ENCODE results near the gene DHRSX. TPM values are rescaled to one million over a fixed set of nuclear protein-coding genes. Genes with fewer than 3 reads are reported as not detected.
"Not testable (repeated sequence)": the region's sequence is repeated elsewhere in the genome, so short reads cannot be mapped to it uniquely, and the experiment has no call there.

Gene DHRSX
- total RNA-seq, 1 experiment from 2014 or later, result 21.5 TPM

DNA sequence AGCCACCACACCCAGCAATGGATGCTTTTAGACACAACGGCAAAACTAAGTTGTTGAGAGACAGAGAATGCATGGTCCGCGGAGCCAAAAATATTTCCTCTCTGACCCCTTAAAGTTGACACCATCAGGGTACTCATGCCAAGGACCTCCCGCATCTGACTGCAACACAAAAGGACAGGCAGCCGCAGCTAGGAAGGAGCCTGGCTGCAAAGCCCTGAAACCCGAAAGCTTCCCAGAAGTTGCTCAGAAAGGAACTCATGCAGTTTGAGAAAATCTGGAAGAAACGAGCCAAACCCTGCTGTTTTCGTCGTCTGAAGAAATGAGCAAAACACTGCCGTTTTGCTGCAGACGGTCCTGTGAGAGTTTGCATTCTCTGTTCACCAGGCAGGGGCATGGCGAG, 16.5 kb downstream of the DHRSX start:
- no peaks in the 10 kb centered on the region for H3K27me3 Mint-ChIP-seq (ENCODE audit: unreplicated experiment)
- peaks cover 15% of the 10 kb centered on the region for H3K36me3 Mint-ChIP-seq (ENCODE audit: insufficient read depth, unreplicated experiment)
- CTCF ChIA-PET, result no interaction called here
- no peak overlapping the region for H3K4me3 Mint-ChIP-seq (ENCODE audit: low read depth, unreplicated experiment)
- intact Hi-C loops (cut with micrococcal nuclease; ENCODE audit: unreplicated experiment), result no loop called here
- H3K9me3 Mint-ChIP-seq (ENCODE audit: low read depth, unreplicated experiment), result no peaks in the 10 kb centered on the region
- BruUV-seq (replicated peaks), result no TSS peak
- H3K27ac Mint-ChIP-seq (ENCODE audit: unreplicated experiment), result no peak overlapping the region
- H3K4me1 Mint-ChIP-seq (ENCODE audit: low read depth, unreplicated experiment), result no peaks in the 10 kb centered on the region
- TF ChIP-seq, protein P1, sequence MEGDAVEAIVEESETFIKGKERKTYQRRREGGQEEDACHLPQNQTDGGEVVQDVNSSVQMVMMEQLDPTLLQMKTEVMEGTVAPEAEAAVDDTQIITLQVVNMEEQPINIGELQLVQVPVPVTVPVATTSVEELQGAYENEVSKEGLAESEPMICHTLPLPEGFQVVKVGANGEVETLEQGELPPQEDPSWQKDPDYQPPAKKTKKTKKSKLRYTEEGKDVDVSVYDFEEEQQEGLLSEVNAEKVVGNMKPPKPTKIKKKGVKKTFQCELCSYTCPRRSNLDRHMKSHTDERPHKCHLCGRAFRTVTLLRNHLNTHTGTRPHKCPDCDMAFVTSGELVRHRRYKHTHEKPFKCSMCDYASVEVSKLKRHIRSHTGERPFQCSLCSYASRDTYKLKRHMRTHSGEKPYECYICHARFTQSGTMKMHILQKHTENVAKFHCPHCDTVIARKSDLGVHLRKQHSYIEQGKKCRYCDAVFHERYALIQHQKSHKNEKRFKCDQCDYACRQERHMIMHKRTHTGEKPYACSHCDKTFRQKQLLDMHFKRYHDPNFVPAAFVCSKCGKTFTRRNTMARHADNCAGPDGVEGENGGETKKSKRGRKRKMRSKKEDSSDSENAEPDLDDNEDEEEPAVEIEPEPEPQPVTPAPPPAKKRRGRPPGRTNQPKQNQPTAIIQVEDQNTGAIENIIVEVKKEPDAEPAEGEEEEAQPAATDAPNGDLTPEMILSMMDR (IDR thresholded peaks at IDR 0.05; ENCODE audit: unreplicated experiment), result no peak
- DNase-seq, result no peak

DNA sequence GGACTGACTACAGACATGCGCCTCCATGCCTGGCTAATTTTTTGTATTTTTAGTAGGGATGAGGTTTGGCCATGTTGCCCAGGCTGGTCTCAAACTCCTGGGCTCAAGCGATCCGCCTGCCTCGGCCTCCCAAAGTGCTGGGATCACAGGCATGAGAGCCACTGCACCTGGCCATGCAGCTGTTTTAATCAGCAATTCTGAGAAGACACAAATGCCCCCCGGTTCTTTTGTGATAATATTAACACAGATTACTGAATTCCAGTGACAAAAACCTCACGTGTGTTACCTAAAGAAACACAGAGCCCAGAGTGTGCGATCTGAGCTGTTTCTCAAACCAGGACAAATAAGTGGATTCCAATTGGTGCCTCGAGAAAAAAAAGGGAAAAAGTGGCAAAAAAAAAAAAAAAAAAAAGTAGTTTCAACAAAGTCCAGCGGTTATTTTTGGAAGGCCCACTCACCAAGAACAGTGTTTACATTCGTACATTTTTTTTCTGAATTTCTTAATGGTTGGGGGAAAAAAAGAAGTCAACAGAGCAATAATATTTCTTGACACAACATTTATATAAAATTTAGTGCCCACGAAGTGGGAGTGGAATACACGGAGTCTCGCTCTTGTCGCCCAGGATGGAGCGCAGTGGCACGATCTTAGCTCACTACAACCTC, 17.2 kb downstream of the DHRSX start:
- H3K27ac Mint-ChIP-seq (ENCODE audit: unreplicated experiment), result no peak overlapping the region
- no peak for DNase-seq
- peaks cover 14% of the 10 kb centered on the region for H3K36me3 Mint-ChIP-seq (ENCODE audit: insufficient read depth, unreplicated experiment)
- TF ChIP-seq, protein P1 (IDR thresholded peaks at IDR 0.05; ENCODE audit: unreplicated experiment), result no peak
- CTCF ChIA-PET, result no interaction called here
- intact Hi-C loops (cut with micrococcal nuclease; ENCODE audit: unreplicated experiment), result no loop called here
- H3K4me3 Mint-ChIP-seq (ENCODE audit: low read depth, unreplicated experiment), result no peak overlapping the region
- no TSS peak for BruUV-seq (replicated peaks)
- no peaks in the 10 kb centered on the region for H3K9me3 Mint-ChIP-seq (ENCODE audit: low read depth, unreplicated experiment)
- H3K27me3 Mint-ChIP-seq (ENCODE audit: unreplicated experiment), result no peaks in the 10 kb centered on the region
- H3K4me1 Mint-ChIP-seq (ENCODE audit: low read depth, unreplicated experiment), result no peaks in the 10 kb centered on the region

DNA sequence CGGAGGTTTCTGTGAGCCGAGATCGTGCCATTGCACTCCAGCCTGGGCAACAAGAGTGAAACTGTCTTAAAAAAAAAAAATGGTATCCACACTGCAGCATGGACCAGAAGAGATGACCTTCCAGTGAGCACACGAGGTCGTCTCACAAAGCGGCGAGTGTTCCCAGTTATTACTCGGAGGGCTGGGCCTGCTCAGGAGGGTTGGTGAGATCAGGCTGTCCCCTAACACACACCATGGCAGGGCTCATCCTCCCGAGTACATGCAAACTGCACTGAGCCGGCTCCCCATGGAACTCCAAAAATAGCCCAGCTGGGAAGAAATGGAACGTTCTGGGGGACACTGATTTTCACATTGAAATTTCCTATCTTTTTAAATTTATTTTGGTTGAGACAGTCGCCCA, 19.2 kb downstream of the DHRSX start:
- BruUV-seq (replicated peaks); intact Hi-C loops (cut with micrococcal nuclease; ENCODE audit: unreplicated experiment); DNase-seq; CTCF ChIA-PET; H3K27ac Mint-ChIP-seq (ENCODE audit: unreplicated experiment); H3K27me3 Mint-ChIP-seq (ENCODE audit: unreplicated experiment); H3K36me3 Mint-ChIP-seq (ENCODE audit: insufficient read depth, unreplicated experiment); H3K4me3 Mint-ChIP-seq (ENCODE audit: low read depth, unreplicated experiment); H3K9me3 Mint-ChIP-seq (ENCODE audit: low read depth, unreplicated experiment): not testable (repeated sequence)
- H3K4me1 Mint-ChIP-seq (ENCODE audit: low read depth, unreplicated experiment), result peaks cover 16% of the 10 kb centered on the region

GRCh38 chrX:2479982-2480381, 20.8 kb downstream of the DHRSX start:
- H3K36me3 Mint-ChIP-seq (ENCODE audit: insufficient read depth, unreplicated experiment); H3K27me3 Mint-ChIP-seq (ENCODE audit: unreplicated experiment); DNase-seq; BruUV-seq (replicated peaks); H3K4me3 Mint-ChIP-seq (ENCODE audit: low read depth, unreplicated experiment); H3K9me3 Mint-ChIP-seq (ENCODE audit: low read depth, unreplicated experiment); intact Hi-C loops (cut with micrococcal nuclease; ENCODE audit: unreplicated experiment); H3K27ac Mint-ChIP-seq (ENCODE audit: unreplicated experiment); CTCF ChIA-PET: not testable (repeated sequence)
- H3K4me1 Mint-ChIP-seq (ENCODE audit: low read depth, unreplicated experiment), result peaks cover 16% of the 10 kb centered on the region

DNA sequence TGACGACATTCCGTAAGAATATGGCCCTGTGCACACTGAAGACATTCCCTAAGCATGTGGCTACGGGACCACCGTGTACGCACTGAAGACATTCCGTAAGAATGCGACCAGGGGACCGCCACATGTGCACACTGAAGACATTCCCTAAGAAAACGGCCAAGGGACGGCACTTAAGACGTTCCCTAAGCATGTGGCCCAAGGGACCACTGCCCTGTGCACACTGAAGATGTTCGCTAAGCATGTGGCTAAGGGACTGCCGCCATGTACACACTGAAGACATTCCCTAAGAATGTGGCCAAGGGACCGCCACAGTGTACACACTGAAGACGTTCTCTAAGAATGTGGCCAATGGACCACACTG, 21.4 kb downstream of the DHRSX start:
- intact Hi-C loops (cut with micrococcal nuclease; ENCODE audit: unreplicated experiment), result no loop called here
- DNase-seq, result no peak
- Mint-ChIP-seq H3K27me3 (ENCODE audit: unreplicated experiment) (no peaks in the 10 kb centered on the region), H3K27ac (ENCODE audit: unreplicated experiment) (no peak overlapping the region), H3K36me3 (ENCODE audit: insufficient read depth, unreplicated experiment) (no peaks in the 10 kb centered on the region), H3K9me3 (ENCODE audit: low read depth, unreplicated experiment) (no peaks in the 10 kb centered on the region), H3K4me3 (ENCODE audit: low read depth, unreplicated experiment) (no peak overlapping the region), H3K4me1 (ENCODE audit: low read depth, unreplicated experiment) (peaks cover 21% of the 10 kb centered on the region)
- no TSS peak for BruUV-seq (replicated peaks)
- TF ChIP-seq, protein P1 (IDR thresholded peaks at IDR 0.05; ENCODE audit: unreplicated experiment), result no peak
- CTCF ChIA-PET, result no interaction called here
